ENCODE measurements around the gene TRABD2B. TPM values are rescaled to one million over a fixed set of nuclear protein-coding genes. Genes with fewer than 3 reads are reported as not detected.

The TRABD2B gene
- total and polyA plus RNA-seq, 2 experiments from 2014 or later: 1.6 to 2.0 TPM

GRCh38 chr1:47967864-47968555 is 29.2 kb downstream of the TRABD2B start (continued):
- TF ChIP-seq ZNF462 (CRISPR knock-in tag; IDR thresholded peaks at IDR 0.05) (no peak), NANOG (IDR thresholded peaks at IDR 0.05; ENCODE audit: borderline replicate concordance) (no peak), JUNB (IDR thresholded peaks at IDR 0.05; ENCODE audit: unreplicated experiment) (no peak), ZNF114 (CRISPR knock-in tag; IDR thresholded peaks at IDR 0.05) (no peak), CTCF (conservative IDR thresholded peaks at IDR 0.05; ENCODE audit: low read depth in 2 of 2) (no peak), ETS1 (IDR thresholded peaks at IDR 0.05) (no peak)
